Neural progenitor cell (in vitro differentiated cells): ENCODE data around the gene COL17A1.

Source experiments
- EZH2 ChIP-seq: fragments of 200-600 bp; sonication (generic); IDR thresholded peaks from 2 replicates; pipeline ENCODE4 v1.6.1; 2017; ENCODE audit warnings: antibody characterized with exemption, mild to moderate bottlenecking, moderate library complexity
- TF ChIP-seq, protein P1 (sequence below): fragments of 200-600 bp; sonication (generic); IDR thresholded peaks from 2 replicates; pipeline ENCODE4 v1.5.1; 2017; ENCODE audit warnings: antibody characterized with exemption, mild to moderate bottlenecking

- TF ChIP-seq, protein P1, sequence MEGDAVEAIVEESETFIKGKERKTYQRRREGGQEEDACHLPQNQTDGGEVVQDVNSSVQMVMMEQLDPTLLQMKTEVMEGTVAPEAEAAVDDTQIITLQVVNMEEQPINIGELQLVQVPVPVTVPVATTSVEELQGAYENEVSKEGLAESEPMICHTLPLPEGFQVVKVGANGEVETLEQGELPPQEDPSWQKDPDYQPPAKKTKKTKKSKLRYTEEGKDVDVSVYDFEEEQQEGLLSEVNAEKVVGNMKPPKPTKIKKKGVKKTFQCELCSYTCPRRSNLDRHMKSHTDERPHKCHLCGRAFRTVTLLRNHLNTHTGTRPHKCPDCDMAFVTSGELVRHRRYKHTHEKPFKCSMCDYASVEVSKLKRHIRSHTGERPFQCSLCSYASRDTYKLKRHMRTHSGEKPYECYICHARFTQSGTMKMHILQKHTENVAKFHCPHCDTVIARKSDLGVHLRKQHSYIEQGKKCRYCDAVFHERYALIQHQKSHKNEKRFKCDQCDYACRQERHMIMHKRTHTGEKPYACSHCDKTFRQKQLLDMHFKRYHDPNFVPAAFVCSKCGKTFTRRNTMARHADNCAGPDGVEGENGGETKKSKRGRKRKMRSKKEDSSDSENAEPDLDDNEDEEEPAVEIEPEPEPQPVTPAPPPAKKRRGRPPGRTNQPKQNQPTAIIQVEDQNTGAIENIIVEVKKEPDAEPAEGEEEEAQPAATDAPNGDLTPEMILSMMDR, result no peak
- TF ChIP-seq EZH2, result no peak
Observed at GRCh38 chr10:104022026-104022425, 63.7 kb downstream of the COL17A1 start.
